ENCODE results near the gene SLC35A4.
"Not testable (repeated sequence)": the region's sequence is repeated elsewhere in the genome, so short reads cannot be mapped to it uniquely, and the experiment has no call there.

SLC35A4 gene

DNA sequence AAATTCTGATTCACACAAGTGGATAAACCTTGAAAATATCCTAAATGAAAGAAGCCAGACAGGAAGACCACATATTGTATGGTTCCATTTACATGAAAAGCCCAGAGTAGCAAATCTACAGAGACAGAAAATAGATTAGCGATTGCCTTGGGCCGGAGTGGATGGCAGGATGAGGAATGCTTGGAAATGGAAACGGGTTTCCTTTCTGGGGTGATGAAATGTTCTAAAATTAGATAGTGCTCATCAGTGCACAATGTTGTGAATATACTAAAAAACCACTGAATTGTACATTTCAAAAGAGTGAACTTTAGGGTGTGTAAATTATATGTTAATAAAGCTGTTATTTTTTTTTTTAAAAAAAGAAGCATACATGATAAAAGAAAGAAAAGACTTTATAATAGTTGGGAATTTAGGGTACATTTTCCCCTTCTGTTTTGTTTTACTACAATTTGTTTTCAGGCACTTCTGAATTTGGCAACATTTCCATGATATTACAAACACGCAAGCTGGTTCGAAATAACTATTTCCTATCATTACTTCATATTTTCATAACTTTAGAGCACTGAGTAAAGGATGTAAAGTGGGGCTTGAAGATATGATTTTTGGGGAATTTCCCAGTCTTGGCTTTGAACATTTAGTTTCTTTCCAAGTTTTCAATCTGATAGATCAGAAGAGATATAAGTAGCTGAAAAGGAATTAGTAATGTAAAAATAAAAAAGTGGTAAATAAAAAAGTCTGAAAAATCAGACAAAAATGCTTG lies 23.9 kb downstream of the SLC35A4 start:
- DNase-seq, result no peak

DNA sequence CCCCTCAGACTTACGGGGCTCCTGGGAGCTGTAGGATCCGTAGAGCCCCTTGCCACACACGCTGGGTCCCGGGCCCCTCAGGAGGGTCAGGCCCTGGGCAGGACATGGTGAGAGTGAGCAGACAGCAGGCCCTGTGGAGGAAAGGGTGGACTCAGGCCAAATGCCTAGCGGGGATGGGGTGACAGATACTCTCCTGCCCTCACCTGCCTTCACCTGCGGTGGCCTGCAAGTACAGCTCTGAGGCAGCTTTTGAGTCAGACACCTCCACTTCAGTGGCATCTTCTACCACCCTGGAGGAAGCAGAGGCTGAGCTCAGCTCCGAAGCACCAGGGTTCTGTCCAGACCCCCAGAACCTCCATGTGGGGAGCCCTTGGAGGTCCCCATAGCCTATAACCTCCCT lies 26.2 kb downstream of the SLC35A4 start:
- DNase-seq, result no peak

DNA sequence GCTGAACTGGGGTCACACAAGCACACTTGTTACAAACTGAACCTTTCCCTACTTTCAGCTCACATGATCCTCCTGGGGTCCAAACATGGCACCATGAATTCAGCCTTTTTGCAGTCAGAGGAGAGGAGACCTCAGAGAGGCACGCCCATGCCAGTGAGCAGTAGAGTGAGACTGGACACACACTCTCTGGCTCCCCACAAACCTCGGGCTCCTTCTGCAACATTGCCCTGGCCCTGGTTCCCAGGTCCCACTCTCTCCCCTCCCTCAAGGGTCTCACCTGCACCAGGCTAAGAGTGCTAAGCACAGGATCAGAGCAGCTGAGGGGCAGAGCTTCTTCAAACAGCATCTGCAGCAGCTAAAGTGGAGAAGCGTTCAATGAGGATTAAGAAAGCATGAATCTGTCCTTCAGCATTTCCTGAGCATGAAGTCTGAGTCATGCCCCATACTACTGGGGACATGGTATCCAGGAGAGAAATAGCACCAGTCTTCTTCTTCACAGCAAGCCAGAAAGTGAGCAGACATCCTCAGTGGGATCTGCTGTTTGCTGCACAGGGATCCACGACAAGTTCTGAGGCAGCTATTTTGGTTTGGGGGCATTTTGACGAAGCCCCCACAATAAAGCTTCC lies 27.2 kb downstream of the SLC35A4 start:
- no peak for DNase-seq

- DNase-seq, result not testable (repeated sequence)
Observed at GRCh38 chr5:140593070-140593469, 28.4 kb downstream of the SLC35A4 start.

- no peak for DNase-seq
Observed at GRCh38 chr5:140594169-140594568, 29.5 kb downstream of the SLC35A4 start.

GRCh38 chr5:140595538-140596300 lies 31.1 kb downstream of the SLC35A4 start:
- DNase-seq, result peak in 5 of 56 donors; percentile 12 to 59 (median 22)

GRCh38 chr5:140596321-140596741 lies 31.7 kb downstream of the SLC35A4 start:
- peak in 2 of 56 donors; percentile 8 to 30 for DNase-seq

GRCh38 chr5:140598836-140599235 lies 34.2 kb downstream of the SLC35A4 start:
- DNase-seq, result no peak

DNA sequence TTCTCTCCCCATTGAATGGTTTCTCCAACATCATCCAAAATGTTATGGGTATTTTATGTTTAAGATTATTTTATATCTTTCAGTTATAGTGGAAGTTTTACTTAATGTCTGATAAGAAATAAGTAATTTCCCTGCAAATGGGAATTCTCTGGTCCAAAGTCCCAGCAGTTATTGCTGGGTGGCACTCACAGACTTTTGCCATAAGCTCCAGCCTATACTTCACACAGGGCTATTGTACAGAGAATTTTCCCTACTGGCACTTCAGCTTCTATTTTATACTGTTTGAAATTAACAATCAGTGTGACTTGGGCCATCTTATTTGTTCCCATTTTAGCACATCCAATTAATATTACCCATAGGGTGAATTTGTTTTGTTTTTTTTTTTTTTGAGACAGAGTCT lies 35.5 kb downstream of the SLC35A4 start:
- no peak for DNase-seq

GRCh38 chr5:140602147-140602546 lies 37.5 kb downstream of the SLC35A4 start:
- no peak for DNase-seq

DNA sequence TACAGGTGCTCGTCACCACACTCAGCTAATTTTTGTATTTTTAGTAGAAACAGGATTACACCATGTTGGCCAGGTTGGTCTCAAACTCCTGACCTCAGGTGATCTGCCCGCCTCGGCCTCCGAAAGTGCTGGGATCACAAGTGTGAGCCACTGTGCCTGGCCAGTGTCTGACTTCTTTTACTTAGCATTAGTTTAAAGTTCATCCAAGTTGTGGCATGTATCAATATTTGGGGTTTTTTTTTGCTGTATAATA lies 38.7 kb downstream of the SLC35A4 start:
- DNase-seq, result not testable (repeated sequence)

- DNase-seq, result no peak
Observed at GRCh38 chr5:140603734-140604133, 39.1 kb downstream of the SLC35A4 start.

- no peak for DNase-seq
Observed at GRCh38 chr5:140605879-140606278, 41.3 kb downstream of the SLC35A4 start.

GRCh38 chr5:140607031-140607430 lies 42.4 kb downstream of the SLC35A4 start:
- no peak for DNase-seq

DNA sequence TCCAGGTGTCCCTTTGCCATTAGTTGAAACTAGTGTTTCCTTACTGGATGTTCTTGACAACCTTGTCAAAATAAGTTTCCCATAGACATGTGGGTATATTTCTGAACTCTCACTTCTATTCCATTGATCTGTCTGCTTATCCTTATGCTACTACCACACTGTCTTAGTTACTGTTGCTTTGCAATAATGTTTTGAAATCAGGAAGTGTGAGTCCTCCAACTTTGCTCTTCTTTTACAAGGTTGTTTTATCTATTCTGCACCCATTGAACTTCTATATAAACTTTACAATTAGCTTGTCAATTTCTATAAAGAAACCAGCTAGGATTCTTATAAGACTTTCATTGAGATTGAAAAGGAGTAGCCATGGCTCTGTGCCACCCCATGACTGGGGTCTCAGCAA lies 44.1 kb downstream of the SLC35A4 start:
- DNase-seq, result no peak

- peak in 2 of 56 donors; percentile 5 to 17 for DNase-seq
Observed at GRCh38 chr5:140609126-140609525, 44.5 kb downstream of the SLC35A4 start.

GRCh38 chr5:140611020-140611521 lies 46.4 kb downstream of the SLC35A4 start:
- peak in 1 of 56 donors; percentile 35 for DNase-seq

All from amygdala (tissue), 56 donors.